ENCODE measurements around the gene TAF4B. TPM values are rescaled to one million over a fixed set of nuclear protein-coding genes. Genes with fewer than 3 reads are reported as not detected.
A peak's percentile ranks its signal among the peaks of the same experiment; 100 is the strongest.
"Not testable (repeated sequence)": the region's sequence is repeated elsewhere in the genome, so short reads cannot be mapped to it uniquely, and the experiment has no call there.

The TAF4B gene
- total RNA-seq, 1 donor from 2014 or later = 13.4 TPM

- no peak for TF ChIP-seq CTCF (IDR thresholded peaks at IDR 0.05)
Measured at GRCh38 chr18:26370037-26370436, 143.8 kb downstream of the TAF4B start.

GRCh38 chr18:26376105-26376504, 149.9 kb downstream of the TAF4B start:
- Mint-ChIP-seq H3K4me3 (no peak overlapping the region), H3K27me3 (no peaks in the 10 kb centered on the region), H3K36me3 (ENCODE audit: low read depth) (peaks cover 12% of the 10 kb centered on the region), H3K9me3 (no peaks in the 10 kb centered on the region), H3K27ac (no peak overlapping the region), H3K4me1 (no peaks in the 10 kb centered on the region)
- POLR2A ChIA-PET = no interaction called here
- DNase-seq (no peak), ATAC-seq (ENCODE audit: low read depth) (no peak)
- no peak for TF ChIP-seq CTCF (IDR thresholded peaks at IDR 0.05)
- CTCF ChIA-PET = no interaction called here
- intact Hi-C loops (cut with micrococcal nuclease) = no loop called here

More at GRCh38 chr18:26370037-26370436, 143.8 kb downstream of the TAF4B start:
- DNase-seq = no peak
- Mint-ChIP-seq H3K36me3 (ENCODE audit: low read depth) (peaks cover 52% of the 10 kb centered on the region), H3K4me1 (no peaks in the 10 kb centered on the region), H3K27ac (no peak overlapping the region), H3K9me3 (no peaks in the 10 kb centered on the region), H3K27me3 (no peaks in the 10 kb centered on the region), H3K4me3 (no peak overlapping the region)
- CTCF ChIA-PET = interaction anchor here (1.6 kb wide), 1 partner anchor 14 kb away, joined by 10 read pairs; no protein-coding TSS in a partner anchor
- ATAC-seq (ENCODE audit: low read depth) = no peak
- intact Hi-C loops (cut with micrococcal nuclease) = no loop called here
- POLR2A ChIA-PET = no interaction called here

GRCh38 chr18:26378701-26379100, 152.5 kb downstream of the TAF4B start:
- Mint-ChIP-seq H3K4me1 (no peaks in the 10 kb centered on the region), H3K4me3 (no peak overlapping the region), H3K9me3 (no peaks in the 10 kb centered on the region), H3K27me3 (no peaks in the 10 kb centered on the region), H3K27ac (no peak overlapping the region), H3K36me3 (ENCODE audit: low read depth) (peaks cover 12% of the 10 kb centered on the region)
- POLR2A ChIA-PET = no interaction called here
- intact Hi-C loops (cut with micrococcal nuclease) = no loop called here
- TF ChIP-seq CTCF (IDR thresholded peaks at IDR 0.05) = no peak
- no peak for DNase-seq
- no peak for ATAC-seq (ENCODE audit: low read depth)
- CTCF ChIA-PET = no interaction called here

GRCh38 chr18:26381555-26381954, 155.3 kb downstream of the TAF4B start:
- DNase-seq; H3K4me1 Mint-ChIP-seq; H3K4me3 Mint-ChIP-seq; H3K27me3 Mint-ChIP-seq; H3K36me3 Mint-ChIP-seq (ENCODE audit: low read depth); CTCF ChIA-PET; ATAC-seq (ENCODE audit: low read depth); H3K9me3 Mint-ChIP-seq; H3K27ac Mint-ChIP-seq; POLR2A ChIA-PET: not testable (repeated sequence)
- intact Hi-C loops (cut with micrococcal nuclease) = loop anchor here (10.0 kb wide), 1 partner anchor 623 kb away; no protein-coding TSS in a partner anchor

GRCh38 chr18:26383454-26384270, 157.4 kb downstream of the TAF4B start:
- no peak for ATAC-seq (ENCODE audit: low read depth)
- DNase-seq = no peak
- H3K4me1 Mint-ChIP-seq = no peaks in the 10 kb centered on the region
- intact Hi-C loops (cut with micrococcal nuclease) = loop anchor here (1.0 to 10.0 kb wide), 5 partner anchors 164 to 1215 kb away; no protein-coding TSS in a partner anchor
- ChIA-PET POLR2A (no interaction called here), CTCF (interaction anchor here (0.7 to 2.2 kb wide), 21 partner anchors 9 to 630 kb away, joined by 3 to 19 read pairs (median 4); partner anchors contain the start of gene KCTD1)
- H3K9me3 Mint-ChIP-seq = no peaks in the 10 kb centered on the region
- peaks cover 9% of the 10 kb centered on the region for H3K36me3 Mint-ChIP-seq (ENCODE audit: low read depth)
- peak; percentile 82 for TF ChIP-seq CTCF (IDR thresholded peaks at IDR 0.05)
- H3K27me3 Mint-ChIP-seq = no peaks in the 10 kb centered on the region
- no peak overlapping the region for H3K27ac Mint-ChIP-seq
- no peak overlapping the region for H3K4me3 Mint-ChIP-seq
